Parathyroid adenoma (tissue), 2 donors: ENCODE measurements around the gene HOXA3.

Experiments used
- H2AFZ ChIP-seq: fragments of 300-600 bp; sonication (generic); one replicate; pipeline ENCODE4 v1.7.0; 2017; ENCODE audit warnings: antibody characterized with exemption, mild to moderate bottlenecking
- H3K27ac ChIP-seq: fragments of 300-600 bp; sonication (generic); one replicate; pipeline ENCODE4 v1.7.0; 2017
- H3K27me3 ChIP-seq: fragments of 300-600 bp; sonication (generic); one replicate; pipeline ENCODE4 v1.7.0; 2017; ENCODE audit warnings: low read length; ENCODE audit not compliant: control insufficient read depth, insufficient read depth
- H3K36me3 ChIP-seq: fragments of 300-600 bp; sonication (generic); one replicate; pipeline ENCODE4 v1.7.0; 2017; ENCODE audit warnings: low read length; ENCODE audit not compliant: control insufficient read depth, insufficient read depth
- H3K4me1 ChIP-seq: fragments of 300-600 bp; sonication (generic); one replicate; pipeline ENCODE4 v1.7.0; 2017; ENCODE audit warnings: control low read depth
- H3K4me2 ChIP-seq: fragments of 300-600 bp; sonication (generic); one replicate; pipeline ENCODE4 v1.7.0; 2017; ENCODE audit warnings: low read length
- H3K4me3 ChIP-seq: fragments of 300-600 bp; sonication (generic); one replicate; pipeline ENCODE4 v1.7.0; 2017; ENCODE audit warnings: low read depth, low read length
- H3K79me2 ChIP-seq: fragments of 300-600 bp; sonication (generic); one replicate; pipeline ENCODE4 v1.7.0; 2017; ENCODE audit warnings: control low read depth
- H3K9ac ChIP-seq: fragments of 300-600 bp; sonication (generic); one replicate; pipeline ENCODE4 v1.7.0; 2017; ENCODE audit warnings: mild to moderate bottlenecking
- H3K9me3 ChIP-seq: fragments of 300-600 bp; sonication (generic); one replicate; pipeline ENCODE4 v1.7.0; 2017; ENCODE audit warnings: low read length; ENCODE audit not compliant: control insufficient read depth
- TF ChIP-seq, protein P1 (sequence below): fragments of 300-600 bp; sonication (generic); IDR thresholded peaks from one replicate; pipeline ENCODE4 v1.7.0; 2017; ENCODE audit warnings: antibody characterized with exemption, mild to moderate bottlenecking
- donor health status: primary hyperparathyroidism.

The HOXA3 gene

DNA sequence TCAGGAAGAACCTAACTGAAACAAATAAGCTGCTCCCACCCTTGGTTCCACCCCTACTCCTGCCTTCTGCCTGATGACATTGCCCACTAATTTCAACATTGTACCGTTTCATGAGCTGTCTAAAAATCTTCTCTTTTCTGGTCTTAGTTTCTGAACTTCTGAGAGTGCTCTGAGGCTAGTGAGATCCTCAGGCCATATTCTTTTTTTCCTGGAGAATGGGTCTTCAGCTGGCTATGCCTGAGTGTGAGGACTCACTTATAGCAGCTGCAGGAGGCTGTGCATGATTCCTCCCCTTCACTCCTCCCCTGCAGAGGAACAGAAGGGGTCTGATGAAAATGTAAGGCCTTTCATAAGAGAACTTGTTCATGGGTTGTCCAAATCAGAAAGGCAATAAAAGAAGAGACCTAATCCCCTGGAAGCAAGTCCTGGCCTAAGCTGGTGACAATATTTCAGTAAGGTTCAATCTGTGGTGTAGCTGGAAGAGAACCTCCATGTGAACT is 32.9 kb downstream of the HOXA3 start:
- Histone ChIP-seq H3K4me3 (no peak overlapping the region), H3K9me3 (no peaks in the 10 kb centered on the region), H2AFZ (no peak overlapping the region), H3K27ac (no peak overlapping the region), H3K4me2 (no peak overlapping the region), H3K4me1 (no peaks in the 10 kb centered on the region), H3K36me3 (no peaks in the 10 kb centered on the region), H3K27me3 (no peaks in the 10 kb centered on the region), H3K9ac (no peak overlapping the region), H3K79me2 (no peaks in the 10 kb centered on the region)
- TF ChIP-seq, protein P1, sequence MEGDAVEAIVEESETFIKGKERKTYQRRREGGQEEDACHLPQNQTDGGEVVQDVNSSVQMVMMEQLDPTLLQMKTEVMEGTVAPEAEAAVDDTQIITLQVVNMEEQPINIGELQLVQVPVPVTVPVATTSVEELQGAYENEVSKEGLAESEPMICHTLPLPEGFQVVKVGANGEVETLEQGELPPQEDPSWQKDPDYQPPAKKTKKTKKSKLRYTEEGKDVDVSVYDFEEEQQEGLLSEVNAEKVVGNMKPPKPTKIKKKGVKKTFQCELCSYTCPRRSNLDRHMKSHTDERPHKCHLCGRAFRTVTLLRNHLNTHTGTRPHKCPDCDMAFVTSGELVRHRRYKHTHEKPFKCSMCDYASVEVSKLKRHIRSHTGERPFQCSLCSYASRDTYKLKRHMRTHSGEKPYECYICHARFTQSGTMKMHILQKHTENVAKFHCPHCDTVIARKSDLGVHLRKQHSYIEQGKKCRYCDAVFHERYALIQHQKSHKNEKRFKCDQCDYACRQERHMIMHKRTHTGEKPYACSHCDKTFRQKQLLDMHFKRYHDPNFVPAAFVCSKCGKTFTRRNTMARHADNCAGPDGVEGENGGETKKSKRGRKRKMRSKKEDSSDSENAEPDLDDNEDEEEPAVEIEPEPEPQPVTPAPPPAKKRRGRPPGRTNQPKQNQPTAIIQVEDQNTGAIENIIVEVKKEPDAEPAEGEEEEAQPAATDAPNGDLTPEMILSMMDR, result no peak

DNA sequence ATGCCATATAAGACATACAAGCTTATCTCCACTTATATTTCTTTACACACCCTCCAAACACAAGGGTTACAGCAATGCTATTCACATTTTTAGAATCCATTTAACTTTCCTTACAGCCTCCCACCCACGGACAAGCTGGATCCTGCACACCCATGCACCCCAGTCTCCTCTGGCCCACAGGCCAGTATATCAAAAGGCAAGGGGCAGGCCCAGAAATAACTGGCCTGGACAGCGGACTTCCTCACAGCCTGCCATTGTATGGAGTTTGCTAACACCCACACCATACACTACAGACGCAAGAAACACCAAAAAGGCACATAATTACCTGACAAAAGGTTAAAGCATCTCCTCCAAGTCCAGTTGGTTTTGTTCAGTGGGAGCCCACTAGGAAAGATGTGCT is 33.8 kb downstream of the HOXA3 start:
- Histone ChIP-seq H2AFZ (no peak overlapping the region), H3K36me3 (no peaks in the 10 kb centered on the region), H3K79me2 (no peaks in the 10 kb centered on the region), H3K27me3 (no peaks in the 10 kb centered on the region), H3K4me3 (peak overlapping the region; percentile 38), H3K9ac (no peak overlapping the region), H3K9me3 (no peaks in the 10 kb centered on the region), H3K4me1 (no peaks in the 10 kb centered on the region), H3K27ac (no peak overlapping the region), H3K4me2 (peak overlapping the region; percentile 2)
- TF ChIP-seq, protein P1, result no peak

DNA sequence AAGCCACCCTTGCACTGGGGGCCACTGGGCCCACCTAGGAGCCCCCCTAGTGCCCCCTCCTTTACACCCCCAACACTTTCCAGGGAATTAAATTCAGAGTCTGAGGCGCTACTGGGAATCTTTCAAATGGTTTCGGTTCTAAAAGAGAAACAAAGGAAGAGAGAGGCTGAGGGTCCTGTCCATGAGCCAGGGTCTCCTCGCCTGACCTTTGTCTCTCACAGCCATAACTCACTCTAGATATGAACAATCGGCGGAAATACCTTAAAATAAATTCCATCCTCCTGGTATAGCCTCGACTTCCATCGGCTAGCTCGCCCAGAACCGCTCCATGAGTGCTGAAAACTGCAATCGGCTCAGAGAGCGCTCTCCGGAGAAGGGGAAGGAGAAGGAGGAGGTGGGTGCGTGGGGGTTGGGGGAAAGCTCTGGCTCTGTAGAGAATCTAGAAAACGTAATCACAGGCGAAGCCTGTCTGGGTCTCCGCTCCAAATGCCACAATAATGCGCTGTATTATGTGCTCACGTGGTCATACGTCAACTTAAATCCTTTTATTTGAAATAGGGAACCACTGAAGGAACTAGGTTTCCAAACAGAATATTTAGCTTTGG is 34.4 kb downstream of the HOXA3 start:
- H3K79me2 ChIP-seq, result no peaks in the 10 kb centered on the region
- no peak overlapping the region for H3K9ac ChIP-seq
- no peaks in the 10 kb centered on the region for H3K4me1 ChIP-seq
- H3K27me3 ChIP-seq, result no peaks in the 10 kb centered on the region
- no peaks in the 10 kb centered on the region for H3K36me3 ChIP-seq
- TF ChIP-seq, protein P1, result no peak
- peak overlapping the region; percentile 38 for H3K4me3 ChIP-seq
- no peaks in the 10 kb centered on the region for H3K9me3 ChIP-seq
- H2AFZ ChIP-seq, result no peak overlapping the region
- H3K4me2 ChIP-seq, result peak overlapping the region; percentile 2
- no peak overlapping the region for H3K27ac ChIP-seq

DNA sequence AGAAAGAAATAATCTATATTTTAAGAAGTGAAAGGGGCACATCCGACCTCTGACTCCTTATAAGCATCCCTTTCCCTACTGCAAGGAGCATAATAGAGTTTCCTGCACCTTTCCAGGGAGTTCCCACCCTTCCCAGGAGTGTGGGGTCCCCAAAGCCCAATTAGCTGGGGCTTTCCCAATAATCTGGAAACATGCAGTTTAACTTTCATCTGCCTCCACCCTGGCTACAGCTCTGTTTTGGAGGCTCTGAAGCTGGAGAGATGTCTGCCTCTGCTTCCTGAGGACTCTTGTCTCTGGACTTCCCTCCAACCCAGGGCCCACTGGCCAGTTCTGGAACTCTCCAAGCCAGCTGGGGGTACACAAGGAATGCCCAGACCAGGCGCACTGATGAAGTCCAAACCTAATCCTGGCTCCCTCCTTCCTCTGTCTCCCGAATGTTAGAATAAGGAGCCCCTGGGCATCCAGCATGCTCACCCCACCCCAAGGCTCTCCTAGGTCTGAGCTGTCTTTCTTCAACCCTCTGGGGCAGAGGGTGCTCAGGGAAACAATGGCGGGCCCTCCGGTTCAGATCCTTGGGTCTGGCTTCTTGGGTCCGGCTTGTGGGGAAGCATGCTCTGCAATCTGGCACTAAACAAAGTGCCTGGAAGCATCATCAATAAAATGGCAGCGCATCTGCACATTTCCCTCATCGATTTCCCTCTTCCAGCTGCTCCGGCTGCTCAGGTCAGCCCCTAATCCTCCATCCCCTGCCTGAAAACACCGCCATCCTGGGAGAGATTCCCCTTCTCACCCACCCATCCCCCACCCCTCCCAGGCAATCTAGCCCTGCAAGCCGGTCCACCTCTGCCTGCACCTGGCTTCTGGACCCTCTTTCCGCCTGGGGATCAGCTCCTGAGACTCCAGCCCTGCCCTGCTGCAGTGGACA is 35.2 kb downstream of the HOXA3 start:
- peak overlapping the region; percentile 72 for H3K4me2 ChIP-seq
- H3K9ac ChIP-seq, result no peak overlapping the region
- H3K36me3 ChIP-seq, result no peaks in the 10 kb centered on the region
- H3K79me2 ChIP-seq, result no peaks in the 10 kb centered on the region
- H3K27me3 ChIP-seq, result no peaks in the 10 kb centered on the region
- TF ChIP-seq, protein P1, result no peak
- H3K4me1 ChIP-seq, result no peaks in the 10 kb centered on the region
- H3K9me3 ChIP-seq, result no peaks in the 10 kb centered on the region
- peak overlapping the region; percentile 75 for H3K4me3 ChIP-seq
- no peak overlapping the region for H3K27ac ChIP-seq
- H2AFZ ChIP-seq, result no peak overlapping the region
